C4-2B (cell line): Measurements from ENCODE around the gene PHACTR1.

Experiments
- H3K27ac ChIP-seq: fragments of 450-650 bp; 2 replicates; pipeline ENCODE4 v1.5.1; 2017
- CTCF ChIP-seq: fragments of 450-650 bp; conservative IDR thresholded peaks from 2 replicates; pipeline ENCODE4 v1.5.1; 2017; ENCODE audit warnings: mild to moderate bottlenecking
- ZFX ChIP-seq: fragments of 450-650 bp; IDR thresholded peaks from 2 replicates; pipeline ENCODE4 v1.6.1; 2017

PHACTR1 gene

GRCh38 chr6:12709556-12710232, 6.9 kb upstream of the PHACTR1 start:
- H3K27ac ChIP-seq, result no peak overlapping the region

GRCh38 chr6:12710921-12711320, 5.6 kb upstream of the PHACTR1 start:
- TF ChIP-seq ZFX, result no peak
- TF ChIP-seq CTCF, result no peak
- H3K27ac ChIP-seq, result no peak overlapping the region

More at GRCh38 chr6:12709556-12710232, 6.9 kb upstream of the PHACTR1 start:
- TF ChIP-seq ZFX (no peak), CTCF (no peak)

DNA sequence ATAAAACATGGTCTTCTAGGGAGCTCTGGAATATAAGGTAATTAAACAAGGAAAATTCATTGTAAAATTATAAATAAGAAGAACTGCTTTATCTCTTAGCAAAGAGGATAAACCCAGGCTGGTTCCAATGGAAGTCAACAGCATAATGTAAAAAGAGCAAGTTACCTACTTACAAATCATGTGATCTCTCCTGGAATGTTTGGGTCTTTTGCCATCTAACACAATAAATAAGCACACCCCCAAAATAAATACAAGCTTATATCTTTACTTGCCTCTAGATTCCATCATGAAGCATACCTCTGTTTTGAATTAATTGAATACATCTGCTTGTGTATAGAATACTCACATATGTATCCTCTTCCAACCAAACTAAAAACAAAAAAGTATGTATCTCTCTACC, 2.5 kb upstream of the PHACTR1 start:
- no peak overlapping the region for H3K27ac ChIP-seq
- TF ChIP-seq ZFX, result no peak
- no peak for TF ChIP-seq CTCF

- TF ChIP-seq ZFX (no peak), CTCF (no peak)
- H3K27ac ChIP-seq, result no peak overlapping the region
These were observed 1.1 kb upstream of the PHACTR1 start for GRCh38 chr6:12715437-12715836.

DNA sequence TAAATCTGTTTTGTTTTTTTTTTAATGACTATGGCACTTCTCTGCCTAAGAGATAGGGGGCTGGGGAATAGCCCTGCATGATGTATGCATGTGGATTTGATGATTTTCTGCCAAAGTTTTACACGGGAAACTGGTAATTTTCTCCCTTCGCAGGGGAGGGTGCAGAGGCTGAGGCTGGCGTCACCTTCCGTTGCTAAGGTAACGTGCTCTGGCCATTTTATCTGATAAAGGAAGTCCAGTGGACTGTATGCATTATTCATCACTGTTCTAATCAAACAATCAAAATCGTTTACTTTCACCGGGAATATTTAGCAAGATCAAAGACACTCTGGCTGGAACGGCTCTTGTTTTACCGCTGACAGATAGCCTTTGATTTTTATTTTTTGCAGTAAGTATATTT, 789 bp downstream of the PHACTR1 start:
- TF ChIP-seq CTCF (no peak), ZFX (no peak)
- no peak overlapping the region for H3K27ac ChIP-seq

- H3K27ac ChIP-seq, result no peak overlapping the region
- TF ChIP-seq CTCF (no peak), ZFX (no peak)
These were observed 1.4 kb downstream of the PHACTR1 start for GRCh38 chr6:12718015-12718414.

GRCh38 chr6:12719017-12719416, 2.5 kb downstream of the PHACTR1 start:
- no peak for TF ChIP-seq CTCF
- TF ChIP-seq ZFX, result no peak
- H3K27ac ChIP-seq, result no peak overlapping the region
